HG03066 (cell line): Measurements from ENCODE around the gene TRAPPC3L.

Experiments used
- ATAC-seq: cut with Tn5 transposase; IDR thresholded peaks from one replicate; pipeline ENCODE4 v1.9.1; 2021; ENCODE audit warnings: low read depth; ENCODE audit not compliant: unreplicated experiment

Gene TRAPPC3L

GRCh38 chr6:116471531-116471930 lies 74.0 kb downstream of the TRAPPC3L start:
- ATAC-seq, result no peak

GRCh38 chr6:116468293-116468692 lies 77.2 kb downstream of the TRAPPC3L start:
- ATAC-seq, result no peak

- no peak for ATAC-seq
Observed at GRCh38 chr6:116467514-116467913, 78.0 kb downstream of the TRAPPC3L start.

- no peak for ATAC-seq
Observed at GRCh38 chr6:116467096-116467495, 78.4 kb downstream of the TRAPPC3L start.

GRCh38 chr6:116465246-116465645 lies 80.2 kb downstream of the TRAPPC3L start:
- no peak for ATAC-seq

- no peak for ATAC-seq
Observed at GRCh38 chr6:116463301-116463700, 82.2 kb downstream of the TRAPPC3L start.

GRCh38 chr6:116461932-116462885 lies 83.3 kb downstream of the TRAPPC3L start:
- peak; percentile 69 for ATAC-seq

- peak; percentile 5 for ATAC-seq
Observed at GRCh38 chr6:116461331-116461931, 84.1 kb downstream of the TRAPPC3L start, which contains the start of gene CALHM6. TSS of gene CALHM6 (plus strand) at chr6:116461375. CDS start at chr6:116461930, 555 bp downstream.

- no peak for ATAC-seq
Observed at GRCh38 chr6:116459927-116460326, 85.6 kb downstream of the TRAPPC3L start.

GRCh38 chr6:116458264-116458663 lies 87.2 kb downstream of the TRAPPC3L start:
- ATAC-seq, result no peak

GRCh38 chr6:116456927-116457326 lies 88.6 kb downstream of the TRAPPC3L start:
- no peak for ATAC-seq

- ATAC-seq, result no peak
Observed at GRCh38 chr6:116456106-116456505, 89.4 kb downstream of the TRAPPC3L start.

GRCh38 chr6:116452531-116452930 lies 93.0 kb downstream of the TRAPPC3L start:
- no peak for ATAC-seq

- ATAC-seq, result no peak
Observed at GRCh38 chr6:116451916-116452315, 93.6 kb downstream of the TRAPPC3L start.

- ATAC-seq, result peak; percentile 92
Observed at GRCh38 chr6:116450769-116451740, 94.4 kb downstream of the TRAPPC3L start.

GRCh38 chr6:116450185-116450710 lies 95.2 kb downstream of the TRAPPC3L start:
- no peak for ATAC-seq

GRCh38 chr6:116449565-116449964 lies 95.9 kb downstream of the TRAPPC3L start:
- no peak for ATAC-seq

GRCh38 chr6:116447496-116448011 lies 97.9 kb downstream of the TRAPPC3L start:
- ATAC-seq, result no peak

- no peak for ATAC-seq
Observed at GRCh38 chr6:116447052-116447451, 98.4 kb downstream of the TRAPPC3L start.

GRCh38 chr6:116446399-116446798 lies 99.1 kb downstream of the TRAPPC3L start:
- no peak for ATAC-seq
